Measurements from ENCODE around the gene ZNF813.

The ZNF813 gene

DNA sequence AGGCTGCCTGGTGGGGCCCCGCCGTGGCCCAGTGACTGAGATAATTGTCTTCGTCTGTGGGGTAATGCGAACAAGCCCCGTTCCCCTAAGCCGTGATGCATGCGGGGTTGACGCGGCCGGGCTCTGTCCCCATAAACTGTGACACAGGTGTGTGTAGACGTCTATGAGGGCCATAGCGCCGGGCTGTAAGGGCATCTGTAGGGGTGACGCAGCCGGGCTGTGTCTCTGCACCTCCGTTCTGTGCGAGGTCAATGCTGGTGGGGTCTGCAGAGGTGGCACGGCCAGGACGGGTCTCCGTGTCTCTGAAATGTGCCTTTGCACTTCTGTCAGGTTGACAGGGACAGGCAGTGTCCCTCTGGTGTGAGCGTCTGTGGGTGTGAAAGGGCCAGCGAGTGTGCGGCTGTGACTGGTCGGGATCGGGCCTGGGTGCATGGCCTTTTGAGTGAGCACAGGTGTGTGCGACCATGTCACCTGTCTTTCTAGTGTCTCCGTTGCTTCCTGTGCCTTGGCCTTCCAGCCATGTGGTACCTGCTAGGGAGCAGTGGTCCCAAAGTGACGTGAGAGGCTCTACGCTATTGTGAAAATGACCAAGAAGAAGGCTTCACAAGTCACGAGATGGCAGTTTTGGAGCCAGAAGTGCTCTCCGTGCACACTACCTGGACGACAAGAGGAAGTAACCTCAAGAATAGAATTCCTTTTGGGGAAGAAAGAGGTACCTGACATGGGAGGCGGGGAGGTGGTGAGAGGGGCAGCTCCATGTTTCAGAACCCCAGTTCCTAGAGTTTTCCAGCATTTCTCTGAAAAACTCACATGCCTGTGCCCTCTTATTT lies 54.1 kb downstream of the ZNF813 start:
- DNase-seq, result no peak

GRCh38 chr19:53525922-53526321 lies 58.4 kb downstream of the ZNF813 start:
- no peak for DNase-seq

- DNase-seq, result no peak
Observed at GRCh38 chr19:53530622-53531021, 63.1 kb downstream of the ZNF813 start.

- no peak for DNase-seq
Observed at GRCh38 chr19:53531457-53531856, 63.9 kb downstream of the ZNF813 start.

DNA sequence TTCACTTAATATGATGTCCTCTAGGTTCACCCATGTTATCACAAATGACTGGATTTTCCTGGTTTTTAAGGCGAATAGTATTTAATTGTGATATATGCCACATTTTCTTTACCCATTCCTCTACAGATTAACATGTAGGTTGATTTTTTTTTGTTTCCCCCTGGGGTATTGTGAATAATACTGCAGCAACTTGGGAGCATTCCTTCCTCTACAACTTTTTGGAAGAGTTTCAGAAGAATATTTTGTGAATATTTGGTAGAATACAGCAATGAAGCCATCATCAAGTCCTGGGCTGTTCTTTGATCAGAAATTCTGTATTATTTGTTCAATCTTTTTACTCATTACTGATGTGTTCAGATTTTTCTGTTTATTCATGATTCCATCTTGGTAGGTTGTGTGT lies 64.8 kb downstream of the ZNF813 start:
- DNase-seq, result no peak

DNA sequence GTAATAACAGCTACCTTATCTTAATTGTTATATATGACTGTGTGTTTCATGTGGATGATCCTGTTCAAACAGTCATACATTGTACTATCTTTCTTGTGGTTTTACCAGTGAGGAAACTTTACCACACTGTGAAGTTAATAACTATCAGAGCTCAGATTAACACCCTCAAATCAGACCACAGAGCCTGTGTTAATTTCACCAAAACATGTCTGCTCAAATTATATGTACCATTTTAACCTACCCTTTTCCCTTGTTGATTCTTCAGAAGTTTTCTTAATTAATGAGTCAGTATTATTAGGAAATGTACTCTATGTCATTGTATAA lies 68.7 kb downstream of the ZNF813 start:
- no peak for DNase-seq

GRCh38 chr19:53537121-53537520 lies 69.6 kb downstream of the ZNF813 start:
- DNase-seq, result no peak

DNA sequence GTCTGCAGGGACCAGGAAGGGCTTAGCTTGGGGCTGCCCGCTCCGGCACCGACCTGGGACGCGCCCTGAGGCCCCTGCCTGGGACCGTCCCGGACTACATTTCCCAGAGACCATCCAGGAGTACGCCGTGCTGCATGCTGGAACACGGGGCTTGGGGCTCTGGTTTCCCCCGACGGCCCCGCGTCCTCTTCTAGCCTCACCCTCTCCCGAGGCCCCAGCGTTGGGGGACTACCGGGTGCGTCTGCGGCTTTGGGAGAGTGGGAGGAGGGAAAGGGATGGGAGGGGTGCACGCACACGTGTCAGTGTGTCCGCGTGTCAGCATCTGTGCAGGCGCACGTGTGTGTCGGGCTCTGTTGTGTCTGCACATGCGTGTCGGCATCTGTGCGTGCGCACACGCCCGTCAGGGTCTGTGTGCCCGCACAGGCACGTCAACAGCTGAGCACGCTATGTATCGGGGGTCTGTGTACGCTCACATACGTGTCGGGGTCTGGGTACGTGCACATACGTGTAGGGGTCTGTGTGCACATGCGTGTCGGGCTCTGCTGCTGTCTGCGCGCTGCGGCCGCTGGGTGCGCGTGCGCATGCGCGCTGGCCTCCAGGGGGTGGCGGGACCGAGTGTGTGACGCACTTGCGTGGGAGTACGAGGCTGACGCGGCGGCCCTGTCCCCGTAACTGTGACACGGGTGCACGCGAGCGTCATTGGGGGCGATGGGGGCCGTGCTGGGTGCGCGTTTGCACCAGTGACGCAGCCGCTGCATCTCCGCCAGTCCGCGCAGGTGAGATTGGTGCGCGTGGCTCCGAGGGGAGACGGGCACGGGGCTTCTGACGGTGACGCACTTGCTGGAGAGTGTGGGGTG lies 70.2 kb downstream of the ZNF813 start, which contains the start of gene ZNF331:
Gene ZNF331, plus strand, starts transcription at position 625 of the 857 bp plus-strand sequence. CDS start 31,232 bp downstream, outside the sequence.
- DNase-seq, result no peak

- no peak for DNase-seq
Observed at GRCh38 chr19:53538378-53539109, 71.0 kb downstream of the ZNF813 start.

GRCh38 chr19:53540091-53540490 lies 72.6 kb downstream of the ZNF813 start:
- no peak for DNase-seq

- DNase-seq, result no peak
Observed at GRCh38 chr19:53541971-53542370, 74.4 kb downstream of the ZNF813 start.

- no peak for DNase-seq
Observed at GRCh38 chr19:53545271-53546065, 77.9 kb downstream of the ZNF813 start.
